ENCODE data around the gene NPTX1. TPM values are rescaled to one million over a fixed set of nuclear protein-coding genes. Genes with fewer than 3 reads are reported as not detected.

The NPTX1 gene
- total RNA-seq, 6 donors from 2014 or later, result 0.39 to 11.5 (median 2.5) TPM

- Histone ChIP-seq H3K4me1 (peaks cover 0 to 4% (median 1%) of the 10 kb centered on the region in 4 donors), H3K36me3 (no peaks in the 10 kb centered on the region), H3K4me3 (no peak overlapping the region), H3K27me3 (no peaks in the 10 kb centered on the region), H3K27ac (no peak overlapping the region), H3K9me3 (no peaks in the 10 kb centered on the region)
- 70 to 76% methylated on average over 10 of the region's 10 CpGs for whole genome bisulfite sequencing, 2 donors
- no peak for DNase-seq
- no peak for TF ChIP-seq POLR2A (IDR thresholded peaks at IDR 0.05)
- no peak for TF ChIP-seq EP300 (IDR thresholded peaks at IDR 0.05)
- no peak for TF ChIP-seq CTCF (IDR thresholded peaks at IDR 0.05)
- TF ChIP-seq POLR2AphosphoS5 (IDR thresholded peaks at IDR 0.05), result no peak
- ATAC-seq (ENCODE audit: low FRiP score in 2 of 2), result no peak
These were observed 37.5 kb upstream of the NPTX1 start for GRCh38 chr17:80513892-80514291.

- DNase-seq, result peak in 1 of 2 donors; percentile 57
- Histone ChIP-seq H3K9me3 (no peaks in the 10 kb centered on the region), H3K36me3 (no peaks in the 10 kb centered on the region), H3K27ac (no peak overlapping the region), H3K4me1 (no peaks in the 10 kb centered on the region), H3K4me3 (no peak overlapping the region), H3K27me3 (no peaks in the 10 kb centered on the region)
- TF ChIP-seq POLR2A (IDR thresholded peaks at IDR 0.05) (no peak), CTCF (IDR thresholded peaks at IDR 0.05) (no peak), EP300 (IDR thresholded peaks at IDR 0.05) (no peak), POLR2AphosphoS5 (IDR thresholded peaks at IDR 0.05) (no peak)
- WGBS, 2 donors, result 93 to 94% methylated on average over 16 of the region's 16 CpGs
- no peak for ATAC-seq (ENCODE audit: low FRiP score in 2 of 2)
These were observed 36.8 kb upstream of the NPTX1 start for GRCh38 chr17:80513201-80513600.

GRCh38 chr17:80512233-80512632, 35.8 kb upstream of the NPTX1 start:
- 73 to 83% methylated on average over 4 to 15 of the region's 15 CpGs for WGBS, 2 donors
- DNase-seq, result peak in 1 of 2 donors; percentile 59
- H3K27me3 ChIP-seq, result no peaks in the 10 kb centered on the region

GRCh38 chr17:80511222-80512180, 35.1 kb upstream of the NPTX1 start:
- Histone ChIP-seq H3K36me3 (no peaks in the 10 kb centered on the region), H3K4me3 (no peak overlapping the region), H3K27ac (no peak overlapping the region), H3K27me3 (no peaks in the 10 kb centered on the region), H3K4me1 (no peaks in the 10 kb centered on the region), H3K9me3 (no peaks in the 10 kb centered on the region)
- TF ChIP-seq CTCF (IDR thresholded peaks at IDR 0.05), result no peak
- no peak for TF ChIP-seq POLR2AphosphoS5 (IDR thresholded peaks at IDR 0.05)
- no peak for TF ChIP-seq POLR2A (IDR thresholded peaks at IDR 0.05)
- TF ChIP-seq EP300 (IDR thresholded peaks at IDR 0.05), result no peak
- DNase-seq, result peak in 1 of 2 donors; percentile 62
- 74 to 76% methylated on average over 10 to 15 of the region's 18 CpGs for WGBS, 2 donors
- peak in 1 of 2 donors; percentile 39 for ATAC-seq (ENCODE audit: low FRiP score in 2 of 2)

More at GRCh38 chr17:80512233-80512632, 35.8 kb upstream of the NPTX1 start:
- ATAC-seq (ENCODE audit: low FRiP score in 2 of 2), result no peak
- TF ChIP-seq POLR2A (IDR thresholded peaks at IDR 0.05) (no peak), EP300 (IDR thresholded peaks at IDR 0.05) (no peak), POLR2AphosphoS5 (IDR thresholded peaks at IDR 0.05) (no peak), CTCF (IDR thresholded peaks at IDR 0.05) (no peak)
- Histone ChIP-seq H3K27ac (no peak overlapping the region), H3K36me3 (no peaks in the 10 kb centered on the region), H3K4me3 (no peak overlapping the region), H3K9me3 (no peaks in the 10 kb centered on the region), H3K4me1 (no peaks in the 10 kb centered on the region)
